K562 (cell line): ENCODE results near the gene GOLIM4. TPM values are rescaled to one million over a fixed set of nuclear protein-coding genes. Genes with fewer than 3 reads are reported as not detected.

ENCODE experiments used
- CCNT2 ChIP-seq: IDR thresholded peaks from 2 replicates; pipeline ENCODE4 v1.6.1; 2011; ENCODE audit warnings: borderline replicate concordance, low read depth, mild to moderate bottlenecking, moderate library complexity, mixed read lengths, low read length; ENCODE audit not compliant: insufficient read length; ENCODE audit errors: extremely low read depth
- CREBBP ChIP-seq: IDR thresholded peaks from one replicate; pipeline ENCODE4 v1.6.1; 2012; ENCODE audit warnings: low read depth, mild to moderate bottlenecking, control low read depth, inconsistent platforms, low read length
- CREM ChIP-seq: IDR thresholded peaks from 2 replicates; pipeline ENCODE4 v1.6.1; 2014; ENCODE audit warnings: antibody characterized with exemption, low read depth
- EZH2 ChIP-seq: IDR thresholded peaks from 2 replicates; pipeline ENCODE4 v1.6.1; 2012; ENCODE audit warnings: low read depth, mild to moderate bottlenecking, inconsistent platforms, low read length, borderline replicate concordance
- FOXM1 ChIP-seq, 2 experiments: fragments of 450-650 bp in 1 of 2; sonication (generic) in 1 of 2; formaldehyde crosslinking in 1 of 2; IDR thresholded peaks; 2 replicates each; pipeline versions ENCODE4 v1.6.1 to v1.9.0; 2017 to 2022; ENCODE audit warnings: low read depth in 2 of 2, mild to moderate bottlenecking in 2 of 2, missing genetic modification reagents in 1 of 2, moderate library complexity in 1 of 2
- GABPA ChIP-seq: fragments of 200-800 bp; sonication (Bioruptor generic); conservative IDR thresholded peaks from 2 replicates; pipeline ENCODE4 v1.6.1; 2016; ENCODE audit warnings: low read depth, missing genetic modification characterization, missing compliant biosample characterization
- KDM1A ChIP-seq, 2 experiments: fragments of 450-650 bp; IDR thresholded peaks; 2 replicates each; pipeline ENCODE4 v1.6.1; 2016; ENCODE audit warnings: mild to moderate bottlenecking in 2 of 2
- KLF10 ChIP-seq: fragments of 250-450 bp; sonication (Bioruptor Pico); IDR thresholded peaks from 2 replicates; pipeline ENCODE4 v1.6.1; 2021; ENCODE audit warnings: matching md5 sums
- MAZ ChIP-seq, 2 experiments: fragments of 450-650 bp in 1 of 2; sonication (generic) in 1 of 2; formaldehyde crosslinking; IDR thresholded peaks in 1 of 2; conservative IDR thresholded peaks in 1 of 2; 2 replicates each; pipeline versions ENCODE4 v1.4.0 to v1.5.0; 2020; ENCODE audit warnings: mild to moderate bottlenecking in 1 of 2, missing genetic modification reagents in 1 of 2
- MBD2 ChIP-seq: sonication (generic); IDR thresholded peaks from 2 replicates; pipeline ENCODE4 v1.6.1; 2016; ENCODE audit warnings: low read depth, borderline replicate concordance
- POLR2AphosphoS5 ChIP-seq: IDR thresholded peaks from 2 replicates; pipeline ENCODE4 v1.6.1; 2011; ENCODE audit warnings: mild to moderate bottlenecking, low read depth, low read length, moderate library complexity; ENCODE audit not compliant: control insufficient read depth, insufficient read depth
- POLR2B ChIP-seq: fragments of 450-650 bp; IDR thresholded peaks from 2 replicates; pipeline ENCODE4 v1.6.1; 2018; ENCODE audit warnings: low read depth; ENCODE audit not compliant: partially characterized antibody
- RBM25 ChIP-seq: fragments of 200-400 bp; formaldehyde crosslinking; IDR thresholded peaks from 2 replicates; pipeline ENCODE4 v1.6.1; 2018; ENCODE audit warnings: low read length, low read depth, moderate library complexity; ENCODE audit not compliant: severe bottlenecking
- RNF2 ChIP-seq: sonication (generic); IDR thresholded peaks from 2 replicates; pipeline ENCODE4 v1.6.1; 2016
- SMARCB1 ChIP-seq: IDR thresholded peaks from 2 replicates; pipeline ENCODE4 v1.6.1; 2011; ENCODE audit warnings: improper control_type of control experiment, low read depth; ENCODE audit not compliant: insufficient read length
- STAT5A ChIP-seq: IDR thresholded peaks from 2 replicates; pipeline ENCODE4 v1.6.1; 2012; ENCODE audit warnings: low read length, inconsistent platforms, borderline replicate concordance
- TCF7 ChIP-seq: sonication (generic); IDR thresholded peaks from 2 replicates; pipeline ENCODE4 v1.6.1; 2016; ENCODE audit warnings: antibody characterized with exemption, borderline replicate concordance
- TCF7L2 ChIP-seq: fragments of 150-350 bp; IDR thresholded peaks from 2 replicates; pipeline ENCODE4 v1.6.1; 2016; ENCODE audit warnings: low read depth, mild to moderate bottlenecking, low read length, moderate library complexity
- ZNF3 ChIP-seq: fragments of 250-450 bp; sonication (Bioruptor Pico); IDR thresholded peaks from 2 replicates; pipeline ENCODE4 v1.5.0; 2021; ENCODE audit warnings: mild to moderate bottlenecking, moderate library complexity
- ZNF79 ChIP-seq: fragments of 250-450 bp; sonication (Bioruptor Pico); IDR thresholded peaks from 2 replicates; pipeline ENCODE4 v1.4.0; 2020; ENCODE audit warnings: low read depth, mild to moderate bottlenecking, moderate library complexity
- polyA plus RNA-seq, 8 experiments: library from polyadenylated mRNA; depleted of rRNA in 4 of 8; stranded (reverse) in 5 of 8; unstranded in 3 of 8; fragments of >200 nt; fragmentation: Nextera tagmentation in 2 of 8; fragmentation: Illumina TruSeq in 1 of 8; extraction: Ambion mirVana in 2 of 8; extraction: Trizol in 1 of 8; gene quantifications; 2 replicates each; pipeline versions ENCODE4 v1.2.1 to v1.2.3, GENCODE V29; 2011 to 2014; ENCODE audit warnings: inconsistent platforms in 1 of 8, missing spikeins in 1 of 8
- total RNA-seq, 7 experiments: library from RNA; depleted of rRNA in 6 of 7; stranded (reverse); fragments of >200 nt in 6 of 7; fragmentation: Illumina TruSeq in 2 of 7; extraction: Trizol in 2 of 7; gene quantifications; 2 replicates each; pipeline versions ENCODE4 v1.2.1 to v1.2.3, GENCODE V29; 2011 to 2021; ENCODE audit warnings: low replicate concordance in 1 of 7
- TF ChIP-seq, protein P1 (sequence below): fragments of 450-650 bp; formaldehyde crosslinking; IDR thresholded peaks from 2 replicates; pipeline ENCODE4 v1.4.0; 2022; ENCODE audit warnings: mild to moderate bottlenecking, moderate library complexity
- TF ChIP-seq, protein P2 (sequence below): fragments of 250-450 bp; sonication (Bioruptor Pico); IDR thresholded peaks from 2 replicates; pipeline ENCODE4 v1.5.0; 2021; ENCODE audit warnings: mild to moderate bottlenecking, borderline replicate concordance
- TF ChIP-seq, protein P3 (sequence below): fragments of 250-450 bp; sonication (Bioruptor Pico); IDR thresholded peaks from 2 replicates; pipeline ENCODE4 v1.9.0; 2021; ENCODE audit warnings: mild to moderate bottlenecking, inconsistent platforms

GOLIM4 gene
- total and polyA plus RNA-seq, 9 of the 15 experiments (the other 6 are each of a cell fraction or from before 2014, with no cell fraction given), result 9.3 to 39.4 (median 31.0) TPM

DNA sequence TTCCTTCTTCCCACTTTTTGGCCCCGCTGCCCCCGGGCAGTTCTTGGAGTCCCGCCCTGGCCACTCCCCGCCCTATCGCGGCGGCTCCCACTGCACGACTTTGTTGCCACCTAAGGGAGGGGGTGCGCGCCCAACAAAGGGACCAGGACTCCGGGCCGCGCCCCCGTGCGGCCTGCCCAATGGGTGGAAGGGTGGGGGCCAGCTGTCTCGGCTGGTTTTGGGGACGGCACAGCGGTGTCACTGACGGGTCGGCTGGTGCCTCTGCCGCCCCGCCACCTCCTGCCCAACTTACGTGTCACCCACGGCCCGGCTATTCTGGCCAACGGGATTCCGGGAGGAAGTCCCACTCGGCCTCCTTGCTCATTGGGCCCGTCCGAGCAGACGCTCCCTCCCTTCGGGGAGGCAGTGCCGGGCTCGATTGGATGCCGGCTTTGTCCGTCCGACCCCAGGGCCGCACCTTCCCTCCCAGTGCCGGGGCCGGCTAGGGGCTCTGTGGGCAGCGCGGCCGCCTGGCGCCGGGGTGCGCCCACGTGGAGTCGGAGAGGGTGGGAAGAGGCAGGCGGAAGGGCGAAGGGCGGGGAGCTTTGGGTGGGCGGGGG, at the start of gene GOLIM4 (continued):
- peak; percentile 79 for TF ChIP-seq CREM
- TF ChIP-seq, protein P1, sequence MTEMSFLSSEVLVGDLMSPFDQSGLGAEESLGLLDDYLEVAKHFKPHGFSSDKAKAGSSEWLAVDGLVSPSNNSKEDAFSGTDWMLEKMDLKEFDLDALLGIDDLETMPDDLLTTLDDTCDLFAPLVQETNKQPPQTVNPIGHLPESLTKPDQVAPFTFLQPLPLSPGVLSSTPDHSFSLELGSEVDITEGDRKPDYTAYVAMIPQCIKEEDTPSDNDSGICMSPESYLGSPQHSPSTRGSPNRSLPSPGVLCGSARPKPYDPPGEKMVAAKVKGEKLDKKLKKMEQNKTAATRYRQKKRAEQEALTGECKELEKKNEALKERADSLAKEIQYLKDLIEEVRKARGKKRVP (CRISPR knock-in tag), result no peak
- no peak; the same call in 1 of the 2 replicates for TF ChIP-seq MBD2
- TF ChIP-seq RBM25, result peak; percentile 76
- TF ChIP-seq EZH2, result no peak
- TF ChIP-seq TCF7L2, result no peak
- no peak; the same call in 1 of the 2 replicates for TF ChIP-seq RNF2
- TF ChIP-seq, protein P2, sequence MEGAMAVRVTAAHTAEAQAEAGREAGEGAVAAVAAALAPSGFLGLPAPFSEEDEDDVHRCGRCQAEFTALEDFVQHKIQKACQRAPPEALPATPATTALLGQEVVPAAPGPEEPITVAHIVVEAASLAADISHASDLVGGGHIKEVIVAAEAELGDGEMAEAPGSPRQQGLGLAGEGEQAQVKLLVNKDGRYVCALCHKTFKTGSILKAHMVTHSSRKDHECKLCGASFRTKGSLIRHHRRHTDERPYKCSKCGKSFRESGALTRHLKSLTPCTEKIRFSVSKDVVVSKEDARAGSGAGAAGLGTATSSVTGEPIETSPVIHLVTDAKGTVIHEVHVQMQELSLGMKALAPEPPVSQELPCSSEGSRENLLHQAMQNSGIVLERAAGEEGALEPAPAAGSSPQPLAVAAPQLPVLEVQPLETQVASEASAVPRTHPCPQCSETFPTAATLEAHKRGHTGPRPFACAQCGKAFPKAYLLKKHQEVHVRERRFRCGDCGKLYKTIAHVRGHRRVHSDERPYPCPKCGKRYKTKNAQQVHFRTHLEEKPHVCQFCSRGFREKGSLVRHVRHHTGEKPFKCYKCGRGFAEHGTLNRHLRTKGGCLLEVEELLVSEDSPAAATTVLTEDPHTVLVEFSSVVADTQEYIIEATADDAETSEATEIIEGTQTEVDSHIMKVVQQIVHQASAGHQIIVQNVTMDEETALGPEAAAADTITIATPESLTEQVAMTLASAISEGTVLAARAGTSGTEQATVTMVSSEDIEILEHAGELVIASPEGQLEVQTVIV, result no peak
- TF ChIP-seq KDM1A (IDR thresholded peaks at IDR 0.05), result no peak
- TF ChIP-seq SMARCB1, result no peak
- no peak for TF ChIP-seq ZNF3 (CRISPR knock-in tag)
- no peak for TF ChIP-seq CREBBP
- peak; percentile 53 for TF ChIP-seq POLR2B
- peak; percentile 88 to 96 for TF ChIP-seq MAZ (CRISPR knock-in tag; conservative IDR thresholded peaks at IDR 0.05 in 1 of 2, IDR thresholded peaks at IDR 0.05 in 1 of 2)
- no peak for TF ChIP-seq STAT5A
- TF ChIP-seq FOXM1 (IDR thresholded peaks at IDR 0.05; ENCODE audit: low read depth), result no peak
- peak; percentile 94 for TF ChIP-seq FOXM1 (CRISPR knock-in tag; IDR thresholded peaks at IDR 0.05; ENCODE audit: low read depth)
- TF ChIP-seq, protein P3, sequence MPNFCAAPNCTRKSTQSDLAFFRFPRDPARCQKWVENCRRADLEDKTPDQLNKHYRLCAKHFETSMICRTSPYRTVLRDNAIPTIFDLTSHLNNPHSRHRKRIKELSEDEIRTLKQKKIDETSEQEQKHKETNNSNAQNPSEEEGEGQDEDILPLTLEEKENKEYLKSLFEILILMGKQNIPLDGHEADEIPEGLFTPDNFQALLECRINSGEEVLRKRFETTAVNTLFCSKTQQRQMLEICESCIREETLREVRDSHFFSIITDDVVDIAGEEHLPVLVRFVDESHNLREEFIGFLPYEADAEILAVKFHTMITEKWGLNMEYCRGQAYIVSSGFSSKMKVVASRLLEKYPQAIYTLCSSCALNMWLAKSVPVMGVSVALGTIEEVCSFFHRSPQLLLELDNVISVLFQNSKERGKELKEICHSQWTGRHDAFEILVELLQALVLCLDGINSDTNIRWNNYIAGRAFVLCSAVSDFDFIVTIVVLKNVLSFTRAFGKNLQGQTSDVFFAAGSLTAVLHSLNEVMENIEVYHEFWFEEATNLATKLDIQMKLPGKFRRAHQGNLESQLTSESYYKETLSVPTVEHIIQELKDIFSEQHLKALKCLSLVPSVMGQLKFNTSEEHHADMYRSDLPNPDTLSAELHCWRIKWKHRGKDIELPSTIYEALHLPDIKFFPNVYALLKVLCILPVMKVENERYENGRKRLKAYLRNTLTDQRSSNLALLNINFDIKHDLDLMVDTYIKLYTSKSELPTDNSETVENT, result peak; percentile 32; the same call in 1 of the 2 replicates
- peak; percentile 81 for TF ChIP-seq GABPA (tag)
- TF ChIP-seq ZNF79 (CRISPR knock-in tag), result no peak
- TF ChIP-seq POLR2AphosphoS5, result peak; percentile 19
- TF ChIP-seq TCF7, result no peak
- no peak for TF ChIP-seq KLF10
- TF ChIP-seq CCNT2, result peak; percentile 15
